ENCODE measurements around the gene CFHR5.

CFHR5 gene

GRCh38 chr1:196951711-196952394, 25.5 kb upstream of the CFHR5 start:
- no peak for TF ChIP-seq ZNF843 (tag by site-specific recombination; IDR thresholded peaks at IDR 0.05)
- TF ChIP-seq ZNF391 (tag by site-specific recombination; IDR thresholded peaks at IDR 0.05; ENCODE audit: borderline replicate concordance, low read depth) = no peak
- no peak for TF ChIP-seq ZNF473 (tag by site-specific recombination; IDR thresholded peaks at IDR 0.05)
- TF ChIP-seq ZNF792 (tag by site-specific recombination; IDR thresholded peaks at IDR 0.05) = no peak
- TF ChIP-seq MZF1 (tag by site-specific recombination; IDR thresholded peaks at IDR 0.05; ENCODE audit: borderline replicate concordance) = no peak
- TF ChIP-seq ZNF76 (tag by site-specific recombination; IDR thresholded peaks at IDR 0.05; ENCODE audit: borderline replicate concordance, low read depth) = no peak
- no peak for TF ChIP-seq ZNF658 (tag by site-specific recombination; IDR thresholded peaks at IDR 0.05)
- no peak for TF ChIP-seq ZFP69B (tag by site-specific recombination; IDR thresholded peaks at IDR 0.05)
- no peak for TF ChIP-seq OVOL3 (tag by site-specific recombination; IDR thresholded peaks at IDR 0.05)
- POLR2A ChIA-PET = no interaction called here
- no peaks in the 10 kb centered on the region for H3K36me3 ChIP-seq (ENCODE audit: control insufficient read depth in 2 of 2, insufficient read depth in 1 of 2, low read length in 2 of 2)
- H3K4me1 ChIP-seq (ENCODE audit: control insufficient read depth, insufficient read depth, low read length) = no peaks in the 10 kb centered on the region
- CTCF ChIA-PET = no interaction called here
- H3K9me3 ChIP-seq (ENCODE audit: control insufficient read depth, insufficient read depth, low read depth, low read length) = no peaks in the 10 kb centered on the region; the same call in 1 of the 2 replicates
- H3K27ac ChIP-seq (ENCODE audit: extremely low read depth, low read depth, low read length) = no peak overlapping the region
- no peak overlapping the region for H3K4me3 ChIP-seq (ENCODE audit: low read depth, low read length)

- H3K27ac ChIP-seq (ENCODE audit: extremely low read depth, low read depth, low read length) = no peak overlapping the region
- no peak for TF ChIP-seq HOXD13 (CRISPR knock-in tag; IDR thresholded peaks at IDR 0.05; ENCODE audit: borderline replicate concordance)
- no peak for TF ChIP-seq ZSCAN23 (tag by site-specific recombination; IDR thresholded peaks at IDR 0.05)
- TF ChIP-seq ZNF621 (tag by site-specific recombination; IDR thresholded peaks at IDR 0.05) = no peak
- no peak for TF ChIP-seq ZNF341 (tag by site-specific recombination; IDR thresholded peaks at IDR 0.05; ENCODE audit: low read depth)
- TF ChIP-seq ZNF184 (tag by site-specific recombination; IDR thresholded peaks at IDR 0.05) = no peak
- TF ChIP-seq ZBTB8A (tag by site-specific recombination; IDR thresholded peaks at IDR 0.05) = no peak
- H3K9me3 ChIP-seq (ENCODE audit: control insufficient read depth, insufficient read depth, low read depth, low read length) = no peaks in the 10 kb centered on the region; the same call in 1 of the 2 replicates
- ChIA-PET CTCF (no interaction called here), POLR2A (no interaction called here)
- no peaks in the 10 kb centered on the region for H3K36me3 ChIP-seq (ENCODE audit: control insufficient read depth in 2 of 2, insufficient read depth in 1 of 2, low read length in 2 of 2)
- no peaks in the 10 kb centered on the region for H3K4me1 ChIP-seq (ENCODE audit: control insufficient read depth, insufficient read depth, low read length)
- H3K4me3 ChIP-seq (ENCODE audit: low read depth, low read length) = no peak overlapping the region
Measured at GRCh38 chr1:196954778-196955177, 22.6 kb upstream of the CFHR5 start.

GRCh38 chr1:196955926-196956325, 21.4 kb upstream of the CFHR5 start:
- no peaks in the 10 kb centered on the region for H3K36me3 ChIP-seq (ENCODE audit: control insufficient read depth in 2 of 2, insufficient read depth in 1 of 2, low read length in 2 of 2)
- H3K4me3 ChIP-seq (ENCODE audit: low read depth, low read length) = no peak overlapping the region
- CTCF ChIA-PET = no interaction called here
- no peaks in the 10 kb centered on the region; the same call in 1 of the 2 replicates for H3K9me3 ChIP-seq (ENCODE audit: control insufficient read depth, insufficient read depth, low read depth, low read length)
- H3K27ac ChIP-seq (ENCODE audit: extremely low read depth, low read depth, low read length) = no peak overlapping the region
- no peaks in the 10 kb centered on the region for H3K4me1 ChIP-seq (ENCODE audit: control insufficient read depth, insufficient read depth, low read length)
- POLR2A ChIA-PET = no interaction called here
- no peak for TF ChIP-seq EGR2 (tag by site-specific recombination; IDR thresholded peaks at IDR 0.05; ENCODE audit: low read depth)
- TF ChIP-seq ZNF433 (tag by site-specific recombination; IDR thresholded peaks at IDR 0.05; ENCODE audit: low read depth) = no peak
- TF ChIP-seq PRDM4 (tag by site-specific recombination; IDR thresholded peaks at IDR 0.05) = no peak
- no peak for TF ChIP-seq KLF7 (tag by site-specific recombination; IDR thresholded peaks at IDR 0.05; ENCODE audit: borderline replicate concordance)
- no peak for TF ChIP-seq ZNF26 (tag by site-specific recombination; IDR thresholded peaks at IDR 0.05)
- no peak for TF ChIP-seq ZNF664 (tag by site-specific recombination; IDR thresholded peaks at IDR 0.05)
- TF ChIP-seq GLI2 (tag by site-specific recombination; IDR thresholded peaks at IDR 0.05; ENCODE audit: borderline replicate concordance, low read depth) = no peak
- no peak for TF ChIP-seq ZNF514 (tag by site-specific recombination; IDR thresholded peaks at IDR 0.05)
- no peak for TF ChIP-seq ZNF174 (tag by site-specific recombination; IDR thresholded peaks at IDR 0.05)
- no peak for TF ChIP-seq YY2 (tag by site-specific recombination; IDR thresholded peaks at IDR 0.05)
- no peak for TF ChIP-seq TSHZ1 (tag by site-specific recombination; IDR thresholded peaks at IDR 0.05; ENCODE audit: borderline replicate concordance)
- no peak for TF ChIP-seq ZNF426 (tag by site-specific recombination; IDR thresholded peaks at IDR 0.05)

All from HEK293 (cell line).